Stomach (tissue), 9 donors: ENCODE results near the gene SDCBP2. TPM values are rescaled to one million over a fixed set of nuclear protein-coding genes. Genes with fewer than 3 reads are reported as not detected.

Experiments used
- DNase-seq, 2 donors: peaks; one replicate each; pipeline versions ENCODE4 v3.0.0 to v3.0.0-alpha.2; 2013 to 2019
- H3K27ac ChIP-seq, 5 donors: fragments of 200-600 bp in 4 of 5; sonication (generic) in 4 of 5; one replicate each; pipeline ENCODE4 v1.5.1; 2013 to 2019; ENCODE audit warnings: mild to moderate bottlenecking in 1 of 5, moderate library complexity in 1 of 5
- H3K27me3 ChIP-seq, 3 donors: fragments of 200-600 bp; sonication (generic); one replicate each; pipeline ENCODE4 v1.5.1; 2017 to 2019; ENCODE audit warnings: mixed run types in 1 of 3
- H3K36me3 ChIP-seq, 4 donors: fragments of 200-600 bp; sonication (generic); 1 replicate in 3 of 4; 2 replicates in 1 of 4; pipeline ENCODE4 v1.5.1; 2016 to 2019
- H3K4me1 ChIP-seq, 4 donors: fragments of 200-600 bp; sonication (generic); one replicate each; pipeline ENCODE4 v1.5.1; 2016 to 2019
- H3K4me3 ChIP-seq, 4 donors: fragments of 200-600 bp; sonication (generic) in 3 of 4; one replicate each; pipeline ENCODE4 v1.5.1; 2016 to 2019; ENCODE audit warnings: mild to moderate bottlenecking in 1 of 4
- H3K9me3 ChIP-seq, 4 donors: fragments of 200-600 bp; sonication (generic); one replicate each; pipeline ENCODE4 v1.5.1; 2016 to 2019
- EP300 ChIP-seq: sonication (generic); formaldehyde crosslinking; IDR thresholded peaks from one replicate; pipeline ENCODE4 v1.6.1; 2017; ENCODE audit warnings: antibody characterized with exemption
- POLR2A ChIP-seq, 4 donors: fragments of 450-650 bp; IDR thresholded peaks; one replicate each; pipeline ENCODE4 v1.6.1; 2016; ENCODE audit warnings: antibody characterized with exemption in 4 of 4, control low read depth in 2 of 4, mild to moderate bottlenecking in 1 of 4, moderate library complexity in 1 of 4
- POLR2AphosphoS5 ChIP-seq, 3 donors: sonication (generic); formaldehyde crosslinking; IDR thresholded peaks; one replicate each; pipeline ENCODE4 v1.6.1; 2016; ENCODE audit warnings: antibody characterized with exemption in 3 of 3
- WGBS, 5 donors: extraction: QIAGEN DNeasy Blood & Tissue Kit in 3 of 5; methylation state at CpG; one replicate each; pipeline versions ENCODE4 v1.1.5 to v1.1.7; 2013 to 2018; 5-methylcytosine and 5-hydroxymethylcytosine counted together
- intact Hi-C: fragments of 100-400 bp; cut with DNase I; formaldehyde crosslinking; loops from one replicate; pipeline ENCODE4 v1.15.1; 2023; ENCODE audit warnings: low total_unique reads
- polyA plus RNA-seq, 3 donors: library from polyadenylated mRNA; stranded (reverse); fragments of 200-250 nt; gene quantifications; one replicate each; pipeline ENCODE4 v1.2.3, GENCODE V29; 2013
- total RNA-seq, 5 donors: library from RNA; depleted of rRNA; stranded (reverse); fragments of >200 nt; gene quantifications; one replicate each; pipeline versions ENCODE4 v1.1.0 to v1.2.3, GENCODE V29; 2014 to 2016
- TF ChIP-seq, protein P1 (sequence below), 7 experiments: fragments of 450-650 bp in 4 of 7; fragments of 200-600 bp in 3 of 7; sonication (generic) in 3 of 7; IDR thresholded peaks; one replicate each; pipeline ENCODE4 v1.5.1; 2016 to 2019; ENCODE audit warnings: antibody characterized with exemption in 7 of 7, control low read depth in 2 of 7, mild to moderate bottlenecking in 1 of 7
- donor health status: healthy with polysubstance abuse.
- donor health status: Bipolar disorder and iron deficiency.
- donor health status: healthy.

The SDCBP2 gene
- total and polyA plus RNA-seq, 8 donors: 33.3 to 297 (median 60.5) TPM

DNA sequence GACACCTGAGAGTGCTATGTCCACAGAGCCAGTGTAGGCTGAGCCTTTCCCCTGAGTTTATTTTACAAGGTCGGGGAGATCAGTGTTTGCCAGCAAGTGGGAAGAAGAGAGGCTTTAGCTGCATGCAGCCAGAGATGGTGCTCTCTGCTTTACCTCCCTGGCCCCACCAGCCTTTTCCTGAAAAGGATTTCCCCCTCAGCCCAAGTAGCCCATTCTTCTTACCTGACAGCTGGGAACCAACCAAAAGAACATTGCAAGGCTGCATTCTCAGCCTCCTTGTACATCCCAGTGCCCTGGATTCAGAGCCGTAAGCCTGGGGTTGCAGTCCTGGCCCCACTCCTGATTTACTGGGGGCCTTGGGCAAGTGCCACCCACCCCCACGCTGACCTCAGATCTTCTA is 46.0 kb downstream of the SDCBP2 start:
- Histone ChIP-seq H3K27ac (no peak overlapping the region), H3K9me3 (no peaks in the 10 kb centered on the region), H3K4me3 (no peak overlapping the region), H3K27me3 (no peaks in the 10 kb centered on the region), H3K36me3 (peaks cover 0 to 4% (median 0%) of the 10 kb centered on the region in 4 donors), H3K4me1 (peaks cover 15 to 35% (median 22%) of the 10 kb centered on the region in 4 donors)
- intact Hi-C loops: no loop called here
- TF ChIP-seq POLR2AphosphoS5 (IDR thresholded peaks at IDR 0.05): no peak
- TF ChIP-seq EP300: no peak
- TF ChIP-seq, protein P1, sequence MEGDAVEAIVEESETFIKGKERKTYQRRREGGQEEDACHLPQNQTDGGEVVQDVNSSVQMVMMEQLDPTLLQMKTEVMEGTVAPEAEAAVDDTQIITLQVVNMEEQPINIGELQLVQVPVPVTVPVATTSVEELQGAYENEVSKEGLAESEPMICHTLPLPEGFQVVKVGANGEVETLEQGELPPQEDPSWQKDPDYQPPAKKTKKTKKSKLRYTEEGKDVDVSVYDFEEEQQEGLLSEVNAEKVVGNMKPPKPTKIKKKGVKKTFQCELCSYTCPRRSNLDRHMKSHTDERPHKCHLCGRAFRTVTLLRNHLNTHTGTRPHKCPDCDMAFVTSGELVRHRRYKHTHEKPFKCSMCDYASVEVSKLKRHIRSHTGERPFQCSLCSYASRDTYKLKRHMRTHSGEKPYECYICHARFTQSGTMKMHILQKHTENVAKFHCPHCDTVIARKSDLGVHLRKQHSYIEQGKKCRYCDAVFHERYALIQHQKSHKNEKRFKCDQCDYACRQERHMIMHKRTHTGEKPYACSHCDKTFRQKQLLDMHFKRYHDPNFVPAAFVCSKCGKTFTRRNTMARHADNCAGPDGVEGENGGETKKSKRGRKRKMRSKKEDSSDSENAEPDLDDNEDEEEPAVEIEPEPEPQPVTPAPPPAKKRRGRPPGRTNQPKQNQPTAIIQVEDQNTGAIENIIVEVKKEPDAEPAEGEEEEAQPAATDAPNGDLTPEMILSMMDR (IDR thresholded peaks at IDR 0.05): no peak
- no peak for TF ChIP-seq POLR2A (IDR thresholded peaks at IDR 0.05)
- no peak for DNase-seq
- WGBS, 5 donors: 45 to 63% (median 55%) methylated on average over 3 of the region's 3 CpGs

DNA sequence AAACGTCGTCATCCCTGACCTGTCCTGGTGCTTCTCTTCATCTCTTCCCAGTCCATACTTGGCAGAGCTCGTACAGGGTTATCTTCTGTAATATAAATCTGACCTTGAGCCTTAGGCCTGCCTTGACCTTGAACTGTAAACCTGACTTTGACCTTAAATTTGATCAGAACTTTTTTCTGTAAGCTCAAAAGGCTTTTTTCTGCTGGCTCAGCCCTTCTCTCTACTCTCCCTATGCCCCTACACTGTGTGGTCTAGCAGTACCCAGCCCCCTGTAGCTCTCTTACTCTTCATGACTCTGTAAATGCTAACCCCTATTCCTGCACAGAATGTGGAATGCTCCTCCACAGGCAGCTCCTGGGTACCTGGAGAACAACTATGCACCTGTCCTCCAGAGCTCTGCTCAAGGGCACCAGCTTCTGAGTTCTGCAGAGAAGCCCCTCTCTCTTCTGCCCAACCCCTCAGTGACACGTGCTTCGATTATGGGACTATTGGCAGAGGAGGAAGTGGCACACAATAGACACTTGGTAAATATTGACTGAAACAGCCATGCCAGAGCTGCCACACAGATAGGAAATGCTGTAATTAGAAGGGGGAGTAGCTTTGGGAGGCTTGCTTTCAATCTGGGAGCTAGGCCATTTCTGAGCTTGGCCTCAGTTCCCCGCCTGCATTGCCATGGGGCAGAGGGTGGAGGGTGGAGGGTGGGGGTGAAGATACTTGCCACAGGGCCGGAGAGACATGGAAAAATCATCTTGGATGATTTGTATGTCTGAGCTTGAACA is 47.5 kb downstream of the SDCBP2 start:
- intact Hi-C loops: no loop called here
- Histone ChIP-seq H3K9me3 (no peaks in the 10 kb centered on the region), H3K4me1 (peaks cover 15 to 35% (median 22%) of the 10 kb centered on the region in 4 donors), H3K4me3 (no peak overlapping the region), H3K27ac (peak overlapping the region; percentile 23 to 60 (median 34)), H3K27me3 (no peaks in the 10 kb centered on the region), H3K36me3 (peaks cover 0 to 4% (median 0%) of the 10 kb centered on the region in 4 donors)
- TF ChIP-seq EP300: no peak
- peak in 1 of 3 donors; percentile 40 for TF ChIP-seq POLR2AphosphoS5 (IDR thresholded peaks at IDR 0.05)
- TF ChIP-seq, protein P1 (IDR thresholded peaks at IDR 0.05): no peak
- no peak for TF ChIP-seq POLR2A (IDR thresholded peaks at IDR 0.05)
- DNase-seq: peak; percentile 30 to 37
- 26 to 58% (median 35%) methylated on average over 7 of the region's 7 CpGs for WGBS, 5 donors

DNA sequence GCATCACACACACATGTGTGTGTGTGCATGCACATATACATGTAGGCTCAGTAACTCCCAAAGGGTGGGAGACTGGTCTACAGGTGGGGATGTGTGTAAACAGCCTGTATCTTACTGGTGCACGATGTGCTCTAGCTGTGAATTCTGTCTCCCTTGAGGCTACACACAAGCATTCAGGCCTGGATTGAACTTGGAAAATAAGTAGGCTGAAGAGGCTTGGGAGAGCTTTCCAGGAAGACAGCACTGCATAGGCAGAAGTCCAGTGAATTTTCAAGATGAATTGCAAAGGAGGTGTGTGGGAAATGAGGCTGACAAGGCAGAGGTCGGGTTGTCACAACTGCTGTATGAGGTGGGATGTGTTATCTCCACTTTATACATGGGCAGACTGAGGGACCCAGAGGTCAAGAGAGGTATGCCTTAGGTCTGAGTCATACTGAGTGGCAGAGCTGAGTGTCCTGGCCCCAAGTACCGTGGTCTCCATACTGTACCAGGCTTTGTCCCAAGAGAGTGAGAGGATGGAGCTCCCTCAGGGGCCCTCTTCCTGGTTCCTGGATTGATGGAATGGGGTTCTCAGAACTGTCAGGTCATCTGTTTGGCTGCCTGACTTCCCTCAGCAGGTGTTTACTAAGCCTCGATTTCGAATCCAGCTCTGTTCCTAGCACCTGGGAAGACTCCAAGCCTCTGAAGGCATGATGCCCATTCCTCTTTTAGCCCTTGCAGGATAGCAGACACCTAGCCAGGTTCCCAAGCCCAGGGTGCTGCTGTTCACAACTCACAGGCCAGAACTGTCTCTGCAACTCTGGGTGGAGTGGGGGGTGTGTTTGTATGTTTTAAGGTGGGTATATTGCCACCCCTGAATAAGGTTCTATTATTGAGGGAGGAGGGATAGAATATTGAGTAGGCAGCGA is 48.5 kb downstream of the SDCBP2 start:
- WGBS, 5 donors: 55 to 68% (median 67%) methylated on average over 4 to 6 of the region's 6 CpGs
- intact Hi-C loops: no loop called here
- TF ChIP-seq POLR2A (IDR thresholded peaks at IDR 0.05) (no peak), EP300 (no peak), POLR2AphosphoS5 (IDR thresholded peaks at IDR 0.05) (no peak)
- TF ChIP-seq, protein P1 (IDR thresholded peaks at IDR 0.05): no peak
- H3K27ac ChIP-seq: peak overlapping the region in 1 of 5 donors; percentile 43
- peaks cover 0 to 4% (median 0%) of the 10 kb centered on the region in 4 donors for H3K36me3 ChIP-seq
- peaks cover 15 to 35% (median 22%) of the 10 kb centered on the region in 4 donors for H3K4me1 ChIP-seq
- no peaks in the 10 kb centered on the region for H3K9me3 ChIP-seq
- no peaks in the 10 kb centered on the region for H3K27me3 ChIP-seq
- H3K4me3 ChIP-seq: no peak overlapping the region
- no peak for DNase-seq

DNA sequence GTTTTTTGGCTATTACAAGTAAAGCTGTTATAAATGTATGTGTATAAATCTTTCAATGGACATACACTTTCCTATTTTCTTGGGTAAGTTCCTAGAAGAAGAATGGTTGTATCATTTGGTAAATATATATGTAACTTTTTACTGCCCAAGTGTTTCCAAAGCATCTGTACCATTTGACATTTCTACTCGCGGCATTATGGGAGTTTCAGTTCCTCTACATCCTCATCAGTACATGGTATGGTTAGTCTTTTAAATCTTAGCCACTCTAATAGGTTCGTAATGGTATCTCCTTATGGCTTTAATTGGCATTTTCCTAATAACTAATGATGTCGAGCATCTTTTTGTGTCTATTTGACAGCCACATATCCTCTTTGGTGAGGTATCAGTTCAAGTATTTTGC is 49.9 kb downstream of the SDCBP2 start:
- no peak for DNase-seq
- Histone ChIP-seq H3K9me3 (no peaks in the 10 kb centered on the region), H3K36me3 (peaks cover 0 to 4% (median 0%) of the 10 kb centered on the region in 4 donors), H3K4me1 (peaks cover 15 to 33% (median 22%) of the 10 kb centered on the region in 4 donors), H3K27ac (no peak overlapping the region), H3K4me3 (no peak overlapping the region), H3K27me3 (no peaks in the 10 kb centered on the region)
- WGBS, 5 donors: 83 to 97% (median 93%) methylated on average over 4 of the region's 4 CpGs
- TF ChIP-seq, protein P1 (IDR thresholded peaks at IDR 0.05): no peak
- TF ChIP-seq POLR2AphosphoS5 (IDR thresholded peaks at IDR 0.05) (no peak), EP300 (no peak)
- intact Hi-C loops: no loop called here
